ENCODE data around the gene ZFP28. TPM values are rescaled to one million over a fixed set of nuclear protein-coding genes. Genes with fewer than 3 reads are reported as not detected.

The ZFP28 gene
- 9.9 and 13.1 TPM in 2 replicates for total RNA-seq

DNA sequence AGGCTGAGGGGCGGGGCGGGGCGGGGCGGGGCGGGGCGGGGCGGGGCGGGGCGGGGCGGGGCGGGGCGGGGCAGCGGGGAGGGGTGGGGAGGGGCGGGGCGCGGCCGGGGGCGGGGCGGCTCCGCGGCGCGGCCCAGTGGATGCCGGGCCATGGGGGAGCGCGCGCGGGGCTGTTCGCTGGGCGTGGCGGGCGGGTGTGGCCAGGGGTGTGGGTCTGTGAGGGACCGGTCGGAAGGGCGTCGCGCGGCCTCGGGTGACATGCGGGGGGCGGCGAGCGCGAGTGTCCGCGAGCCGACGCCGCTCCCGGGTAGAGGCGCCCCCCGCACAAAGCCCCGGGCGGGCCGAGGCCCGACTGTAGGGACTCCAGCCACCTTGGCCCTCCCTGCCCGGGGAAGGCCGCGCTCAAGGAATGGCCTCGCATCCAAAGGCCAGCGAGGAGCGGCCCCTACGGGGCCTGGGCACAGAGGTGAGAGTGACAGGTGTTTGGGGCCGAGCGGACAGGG lies at the start of gene ZFP28:
Gene ZFP28 (plus strand): TSS at position 188 of the 503 bp plus-strand sequence. CDS start 71 bp downstream, at position 259.

DNA sequence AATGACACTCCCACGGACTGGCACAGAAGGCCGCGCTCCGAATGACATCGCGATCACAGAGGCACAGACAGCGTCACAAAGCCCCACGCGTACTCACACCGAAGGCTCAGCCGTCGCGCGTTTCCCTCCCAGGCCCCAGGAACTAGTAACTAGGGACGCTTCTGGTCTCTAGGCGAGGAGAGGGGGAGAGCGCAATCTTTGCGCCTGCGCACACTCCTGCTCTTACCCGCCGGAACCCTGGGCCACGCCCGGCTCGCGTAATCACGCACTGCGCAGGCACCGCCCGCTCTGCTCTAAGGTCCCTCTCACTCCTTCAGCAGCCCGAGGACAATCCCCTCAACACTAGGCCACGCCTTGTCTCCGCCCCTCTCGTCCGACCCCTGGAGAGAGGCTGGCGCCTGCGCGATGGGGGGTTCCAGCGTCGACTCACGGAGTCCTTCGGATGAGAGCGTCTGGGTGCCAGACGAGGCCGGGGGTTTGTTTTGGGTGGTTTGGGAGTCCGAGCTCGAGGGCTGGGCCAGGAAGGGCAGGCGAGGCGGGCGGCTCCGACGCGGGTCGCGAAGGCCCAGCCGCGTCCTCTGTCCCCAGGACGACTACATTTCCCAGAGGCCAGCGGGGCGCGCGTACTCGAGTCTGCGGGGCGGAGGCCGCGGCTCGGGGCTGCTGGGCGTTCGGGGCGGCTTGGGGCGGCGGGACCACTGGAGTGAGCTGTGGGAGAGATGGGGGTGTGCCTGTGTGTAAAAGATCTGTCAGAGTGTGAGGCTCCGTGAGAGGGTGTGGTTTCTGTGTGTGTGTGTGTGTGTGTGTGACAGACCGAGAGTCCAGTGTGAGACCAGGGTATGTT lies 31.1 kb upstream of the ZFP28 start, which contains the start of gene ZNF471:
Gene ZNF471 (plus strand): TSS at position 410 of the 844 bp plus-strand sequence. CDS start 3,717 bp downstream, outside the sequence.

DNA sequence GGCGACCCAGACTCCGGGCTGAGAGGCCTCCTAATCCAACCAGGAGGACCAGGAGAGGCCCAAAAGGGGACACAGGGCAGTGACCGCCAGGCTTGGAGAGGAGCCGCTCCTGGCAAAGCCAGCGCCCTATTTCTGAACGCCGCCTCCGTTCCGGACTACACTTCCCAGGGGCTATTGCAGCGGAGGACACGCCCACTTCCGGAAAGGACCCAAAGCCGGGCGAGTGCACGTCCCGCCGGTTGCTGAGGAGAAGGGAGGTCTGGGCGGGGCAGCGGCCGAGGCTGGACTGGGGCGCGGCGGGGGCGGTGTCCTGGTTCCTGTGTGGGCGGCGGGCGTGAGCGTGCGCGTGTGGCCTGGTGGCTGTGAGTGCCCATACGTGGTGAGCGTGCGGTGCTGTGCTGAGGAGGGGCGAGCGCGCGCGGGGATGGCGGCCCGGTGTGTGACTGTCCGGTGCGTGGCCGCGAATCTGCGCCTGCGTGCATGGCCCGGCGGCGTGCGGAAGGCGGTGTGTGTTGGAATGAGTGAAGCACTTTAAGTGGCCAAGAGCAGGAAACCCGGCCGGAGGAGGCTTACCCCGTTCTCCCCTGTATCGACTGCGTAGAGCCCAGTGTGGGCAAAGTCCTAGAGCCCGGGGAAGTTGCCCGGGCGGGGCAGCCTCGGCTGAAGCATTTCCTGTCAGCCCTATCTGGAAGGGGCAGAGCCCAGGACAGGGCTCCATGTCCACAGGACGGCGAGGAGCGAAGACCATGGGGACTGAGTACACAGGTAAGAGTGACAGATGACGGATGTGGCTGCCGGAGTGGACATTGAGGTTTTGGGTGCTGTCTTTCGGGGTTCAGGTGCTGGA lies 28.7 kb downstream of the ZFP28 start, which contains the start of gene ZNF470:
Gene ZNF470 (plus strand): TSS at position 195 of the 847 bp plus-strand sequence. CDS start 2,844 bp downstream, outside the sequence.

DNA sequence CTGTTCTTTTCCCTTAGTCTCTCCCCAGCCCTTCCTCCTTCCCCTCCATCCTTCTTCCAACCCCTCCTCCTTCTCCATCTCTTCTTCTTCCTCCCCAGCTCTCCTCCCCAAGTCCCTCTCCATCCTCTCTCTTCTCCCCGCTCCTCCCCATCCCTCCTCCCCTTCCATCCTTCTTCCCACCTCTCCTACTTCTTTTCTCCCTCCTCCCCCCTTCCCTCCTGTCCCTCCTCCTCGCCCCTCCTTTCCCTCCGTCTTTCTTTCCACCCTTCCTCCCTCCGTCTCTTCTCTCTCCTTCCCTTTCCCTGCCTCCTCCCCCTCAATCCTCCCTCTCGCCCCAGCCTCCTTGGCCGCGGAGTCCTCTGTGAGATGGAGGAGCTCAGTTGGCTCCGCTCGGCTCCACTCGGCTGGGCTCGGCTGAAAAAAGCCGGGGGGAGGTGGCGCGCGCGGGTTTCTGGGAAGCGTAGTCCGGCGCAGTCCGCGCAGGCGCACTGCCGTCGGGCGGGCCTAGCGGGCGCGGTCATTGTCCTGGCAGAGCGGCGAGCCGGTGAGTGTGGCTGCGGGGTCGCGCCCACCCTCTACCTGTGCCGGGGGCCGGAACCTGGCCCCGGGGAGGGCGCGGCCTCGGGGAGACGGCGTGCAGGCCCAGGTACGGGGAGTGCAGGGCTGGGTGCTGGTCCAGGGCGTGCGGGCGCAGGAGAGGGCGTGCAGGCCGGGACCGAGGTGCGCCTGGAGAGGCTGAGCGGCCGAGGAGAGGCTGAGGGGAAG lies 56.2 kb downstream of the ZFP28 start, which contains the start of gene ZNF71:
Gene ZNF71 (plus strand): TSS at position 520 of the 765 bp plus-strand sequence. CDS start 6,257 bp downstream, outside the sequence.

Other genes with a start within 250 kb of the ZFP28 start
- gene ZSCAN5A, start 224.1 kb upstream of the ZFP28 start, total RNA-seq = 10.5 and 11.2 TPM in 2 replicates
- 2.6 and 3.6 TPM in 2 replicates for gene ZNF582, start 145.4 kb upstream of the ZFP28 start, total RNA-seq
- 5.7 and 5.8 TPM in 2 replicates for gene ZNF583, start 134.6 kb upstream of the ZFP28 start, total RNA-seq
- 3.9 and 7.6 TPM in 2 replicates for gene ZNF667, start 61.6 kb upstream of the ZFP28 start, total RNA-seq
- 5.0 and 5.7 TPM in 2 replicates for gene ZNF471, start 31.1 kb upstream of the ZFP28 start, total RNA-seq
- gene ZNF470, start 28.5 kb downstream of the ZFP28 start, total RNA-seq = 6.4 and 6.9 TPM in 2 replicates
- 9.4 and 9.5 TPM in 2 replicates for gene ZNF71, start 56.4 kb downstream of the ZFP28 start, total RNA-seq
- gene SMIM17, start 104.2 kb downstream of the ZFP28 start, total RNA-seq = 0.33 TPM in 1 of 2 replicates, not detected in the other
- gene ZNF835, start 132.8 kb downstream of the ZFP28 start, total RNA-seq = 0.15 and 1.2 TPM in 2 replicates